ENCODE results near the gene MTMR12. TPM values are rescaled to one million over a fixed set of nuclear protein-coding genes. Genes with fewer than 3 reads are reported as not detected.

Gene MTMR12
- total and polyA plus RNA-seq, 2 experiments from 2014 or later: 18.3 to 51.6 TPM

GRCh38 chr5:32283061-32283460 lies 29.7 kb downstream of the MTMR12 start:
- H4K20me1 ChIP-seq (replicated peaks; ENCODE audit: insufficient read depth): peaks cover 7% of the 10 kb centered on the region
- peak overlapping the region; percentile 15; the same call in 1 of the 2 replicates for H3K4me2 ChIP-seq
- ATAC-seq (no peak), DNase-seq (ENCODE audit: low spot score) (no peak)
- H3F3A ChIP-seq (replicated peaks; ENCODE audit: low read depth): no peaks in the 10 kb centered on the region; the same call in 1 of the 2 replicates
- no peaks in the 10 kb centered on the region for H3K9me2 ChIP-seq (ENCODE audit: insufficient read depth)
- H3K36me3 ChIP-seq (ENCODE audit: insufficient read depth): peaks cover 4% of the 10 kb centered on the region; the same call in 1 of the 2 replicates
- peak overlapping the region; percentile 1 for H3K27ac ChIP-seq (ENCODE audit: low read depth)
- H3K4me3 Mint-ChIP-seq: no peak overlapping the region
- no peak overlapping the region for H3K4me3 ChIP-seq
- peaks cover 66% of the 10 kb centered on the region for H3K4me1 Mint-ChIP-seq
- no peak overlapping the region for H2AFZ ChIP-seq
- H3K4me1 ChIP-seq (ENCODE audit: insufficient read depth): peaks cover 66% of the 10 kb centered on the region
- H3K27me3 Mint-ChIP-seq (ENCODE audit: insufficient read depth, low read depth, poor library complexity): peaks cover 6% of the 10 kb centered on the region
- H3K9me3 Mint-ChIP-seq: no peaks in the 10 kb centered on the region
- peaks cover 36% of the 10 kb centered on the region for H3K36me3 Mint-ChIP-seq (ENCODE audit: low read depth)
- TF ChIP-seq JUNB (IDR thresholded peaks at IDR 0.05; ENCODE audit: unreplicated experiment): no peak
- no peak for TF ChIP-seq REST (IDR thresholded peaks at IDR 0.05; ENCODE audit: unreplicated experiment)
- TF ChIP-seq NANOG (IDR thresholded peaks at IDR 0.05; ENCODE audit: borderline replicate concordance): no peak
- no peak for TF ChIP-seq ETS1 (IDR thresholded peaks at IDR 0.05)
- TF ChIP-seq EZH2phosphoT487 (IDR thresholded peaks at IDR 0.05; ENCODE audit: unreplicated experiment): no peak
- TF ChIP-seq ZNF114 (CRISPR knock-in tag; IDR thresholded peaks at IDR 0.05): no peak
- no peak for TF ChIP-seq CREB1 (CRISPR knock-in tag; IDR thresholded peaks at IDR 0.05; ENCODE audit: low read depth)
- TF ChIP-seq EZH2 (IDR thresholded peaks at IDR 0.05; ENCODE audit: low read depth, unreplicated experiment): no peak
- TF ChIP-seq ZNF331 (CRISPR knock-in tag; IDR thresholded peaks at IDR 0.05; ENCODE audit: low read depth): no peak
- no peak for TF ChIP-seq STAT1 (IDR thresholded peaks at IDR 0.05; ENCODE audit: unreplicated experiment)
- no peak for TF ChIP-seq CTCF (conservative IDR thresholded peaks at IDR 0.05; ENCODE audit: low read depth in 2 of 2)
- no peak for TF ChIP-seq ZNF462 (CRISPR knock-in tag; IDR thresholded peaks at IDR 0.05)
- TF ChIP-seq POLR2AphosphoS5 (IDR thresholded peaks at IDR 0.05; ENCODE audit: low read depth): no peak
- no peak overlapping the region for H3K27ac Mint-ChIP-seq
- no peaks in the 10 kb centered on the region for H3K27me3 ChIP-seq (ENCODE audit: insufficient read depth)
- H3K79me2 ChIP-seq (replicated peaks; ENCODE audit: insufficient read depth): peaks cover 98% of the 10 kb centered on the region

All from GM23338 (cell line).